H54 (cell line): ENCODE measurements around the gene HIPK3.
"Not testable (repeated sequence)": the region's sequence is repeated elsewhere in the genome, so short reads cannot be mapped to it uniquely, and the experiment has no call there.

Experiments used
- DNase-seq: peaks from one replicate; pipeline ENCODE4 v3.0.0; 2011; ENCODE audit warnings: low spot score, mixed read lengths; ENCODE audit not compliant: insufficient read length
- FAIRE-seq: peaks from 3 replicates; lab custom pipeline; 2011; peaks lifted over from hg19 to GRCh38; lab: Jason Lieb, UNC
- POLR2A ChIP-seq: IDR thresholded peaks from 2 replicates; pipeline ENCODE4 v1.6.1; 2011; ENCODE audit warnings: low read depth, mild to moderate bottlenecking, low read length

The HIPK3 gene

DNA sequence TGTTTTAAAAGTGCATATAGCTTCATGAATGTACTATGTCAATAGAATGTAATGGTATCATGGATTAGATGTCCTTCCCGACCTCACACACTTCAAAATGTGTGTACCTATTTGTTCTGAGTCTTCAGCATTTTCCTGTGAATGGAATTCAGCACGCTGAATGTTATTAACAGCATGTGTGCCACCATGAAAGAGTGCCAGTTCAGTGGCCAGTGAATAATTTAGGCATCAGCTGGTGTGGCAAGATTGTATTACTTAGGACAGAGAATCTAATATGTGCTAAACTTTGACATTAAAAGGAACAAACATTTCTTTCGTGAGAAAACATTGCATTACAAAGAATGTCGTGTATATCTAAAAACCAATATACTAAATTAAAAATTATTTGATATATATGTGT lies 46.4 kb downstream of the HIPK3 start:
- FAIRE-seq (no peak), DNase-seq (no peak)
- TF ChIP-seq POLR2A = no peak

DNA sequence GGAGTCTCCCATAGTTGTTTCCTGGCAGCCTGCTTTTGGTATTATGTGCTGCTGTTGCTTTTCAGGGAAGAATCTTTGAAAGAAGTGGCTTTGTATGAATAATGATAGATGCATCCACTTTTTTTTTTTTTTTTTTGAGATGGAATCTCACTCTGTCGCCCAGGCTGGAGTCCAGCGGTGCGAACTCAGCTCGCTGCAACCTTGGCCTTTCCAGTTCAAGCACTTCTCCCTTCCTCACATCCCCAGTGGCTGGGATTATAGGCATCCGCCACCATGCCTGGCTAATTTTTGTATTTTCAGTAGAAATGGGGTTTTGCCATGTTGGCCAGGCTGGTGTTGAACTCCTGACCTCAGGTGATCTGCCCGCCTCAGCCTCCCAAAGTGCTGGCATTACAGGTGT lies 49.6 kb downstream of the HIPK3 start:
- not testable (repeated sequence) for DNase-seq, FAIRE-seq

DNA sequence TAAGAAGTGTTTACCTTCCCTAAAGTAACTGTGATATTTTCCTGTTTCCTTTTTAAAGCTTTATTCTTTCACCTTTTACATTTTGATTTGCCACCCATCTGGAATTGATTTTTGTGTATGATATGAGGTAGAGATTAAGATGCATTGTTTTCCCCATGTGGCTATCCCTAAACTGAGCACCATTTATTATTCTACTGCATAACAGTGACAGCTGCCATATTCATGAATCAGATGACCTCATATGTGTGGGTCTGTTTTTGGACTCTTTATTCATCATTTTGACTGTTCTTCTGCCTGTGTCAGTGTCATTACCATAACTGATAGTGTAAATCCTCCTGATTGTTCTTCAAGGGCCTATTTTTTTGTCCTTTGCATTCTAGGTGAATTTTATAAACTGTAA lies 50.8 kb downstream of the HIPK3 start:
- TF ChIP-seq POLR2A = no peak
- DNase-seq (no peak), FAIRE-seq (peak; percentile 33)

DNA sequence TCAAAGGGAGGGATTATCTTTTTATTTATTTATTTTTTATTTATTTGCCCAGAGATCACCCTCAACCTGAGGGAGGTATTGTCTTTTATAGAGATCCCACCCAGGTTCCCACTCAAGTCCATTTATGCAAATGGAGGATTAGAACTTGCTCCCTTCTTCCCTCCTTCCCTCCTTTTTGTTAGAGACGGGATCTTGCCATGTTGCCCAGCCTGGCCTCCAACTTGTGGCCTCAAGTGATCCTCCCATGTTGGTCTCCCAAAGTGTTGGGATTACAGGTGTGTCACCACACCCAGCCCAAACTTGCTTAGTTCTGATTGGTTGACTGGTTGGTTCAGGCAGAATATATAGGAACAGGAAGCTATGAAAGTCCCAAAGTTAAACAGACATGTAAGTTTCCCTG lies 51.9 kb downstream of the HIPK3 start:
- FAIRE-seq (no peak), DNase-seq (no peak)
- TF ChIP-seq POLR2A = no peak

DNA sequence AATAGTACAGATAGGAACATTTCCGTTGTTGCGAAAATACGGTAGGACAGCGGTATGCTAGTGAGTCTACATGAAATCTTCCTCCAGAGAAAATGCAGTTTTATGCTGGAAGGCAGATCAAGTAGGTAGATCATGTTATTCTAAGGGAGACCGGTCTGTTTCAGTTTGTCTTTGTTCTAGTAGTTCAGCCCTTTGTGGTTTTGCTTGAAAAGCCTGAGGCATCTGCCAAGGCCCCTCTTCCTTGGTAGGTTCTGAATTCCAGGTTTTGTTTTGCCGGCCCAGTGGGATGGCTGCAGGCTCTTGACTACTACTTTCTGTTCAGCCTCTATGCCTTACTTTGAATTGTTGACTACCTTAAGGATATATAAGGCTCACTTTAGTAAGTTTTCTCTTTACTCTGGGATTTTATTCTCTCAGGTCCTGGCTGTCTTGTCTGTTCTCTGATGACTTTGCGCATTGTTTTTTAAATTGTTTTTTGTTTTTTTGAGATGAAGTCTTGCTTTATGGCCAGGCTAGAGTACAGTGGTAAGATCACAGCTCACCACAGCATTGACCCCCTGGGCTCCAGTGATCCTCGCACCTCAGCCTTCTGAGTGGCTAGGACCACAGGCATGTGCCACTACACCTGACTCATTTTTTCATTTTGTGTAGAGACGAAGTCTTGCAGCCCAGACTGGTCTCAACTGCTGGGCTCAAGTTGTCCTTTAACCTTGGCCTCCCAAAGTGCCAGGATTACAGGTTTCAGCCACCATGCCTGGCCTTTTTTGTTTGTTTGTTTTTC lies 53.7 kb downstream of the HIPK3 start:
- DNase-seq = no peak
- no peak for TF ChIP-seq POLR2A
- FAIRE-seq = peak; percentile 6

DNA sequence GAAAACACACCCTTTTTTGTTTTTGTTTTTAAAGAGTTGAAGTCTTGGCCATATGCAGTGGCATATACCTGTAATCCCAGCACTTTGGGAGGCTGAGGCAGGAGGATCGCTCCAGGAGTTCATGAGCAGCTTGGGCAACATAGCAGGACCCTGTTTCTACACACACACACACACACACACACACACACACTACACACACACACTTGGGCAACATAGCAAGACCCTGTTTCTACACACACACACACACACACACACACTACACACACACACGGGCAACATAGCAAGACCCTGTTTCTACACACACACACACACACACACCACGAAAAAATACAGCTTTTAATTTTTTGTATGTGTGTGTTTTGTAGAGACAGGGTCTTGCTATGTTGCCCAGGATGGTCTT lies 54.5 kb downstream of the HIPK3 start:
- DNase-seq (no peak), FAIRE-seq (no peak)
- no peak for TF ChIP-seq POLR2A

DNA sequence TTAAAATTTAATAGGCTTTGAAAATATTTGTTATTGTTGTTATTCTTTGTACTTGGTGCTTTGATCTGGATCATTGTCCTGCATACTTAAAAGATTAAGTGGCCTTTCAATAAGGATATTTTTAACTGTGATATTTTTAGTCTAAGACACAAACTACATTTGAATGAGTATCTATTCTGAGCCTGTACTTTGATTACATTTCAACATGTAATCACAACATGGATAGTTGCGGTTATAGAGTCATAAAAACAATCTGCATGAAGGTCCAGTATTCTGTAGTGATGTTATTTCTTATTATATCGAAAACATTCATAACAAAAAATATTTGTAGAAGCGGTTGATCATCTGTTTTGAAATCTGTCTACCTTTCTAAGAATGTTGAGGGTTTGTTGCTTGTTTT lies 58.6 kb downstream of the HIPK3 start:
- FAIRE-seq (no peak), DNase-seq (no peak)
- TF ChIP-seq POLR2A = no peak

DNA sequence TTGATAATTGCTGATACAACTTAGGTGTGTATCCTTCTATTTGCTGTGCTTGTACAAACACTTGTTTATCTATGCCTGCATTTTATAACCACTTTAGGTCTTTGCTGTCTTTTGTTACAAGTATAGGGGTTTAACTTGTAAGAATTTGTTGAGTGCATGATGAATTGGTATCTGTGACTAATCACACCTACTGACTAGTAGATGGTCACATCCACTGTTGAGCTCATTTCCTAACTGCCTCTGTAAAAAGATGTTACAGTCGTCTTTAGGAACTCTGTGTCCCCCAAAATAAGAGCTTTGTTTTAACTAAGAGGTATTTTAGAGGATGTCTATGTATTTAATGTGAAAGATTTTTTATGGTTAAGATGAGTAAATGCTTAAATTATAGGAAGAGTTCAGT lies 60.5 kb downstream of the HIPK3 start:
- FAIRE-seq = peak; percentile 88
- no peak for TF ChIP-seq POLR2A
- DNase-seq = peak; percentile 22

DNA sequence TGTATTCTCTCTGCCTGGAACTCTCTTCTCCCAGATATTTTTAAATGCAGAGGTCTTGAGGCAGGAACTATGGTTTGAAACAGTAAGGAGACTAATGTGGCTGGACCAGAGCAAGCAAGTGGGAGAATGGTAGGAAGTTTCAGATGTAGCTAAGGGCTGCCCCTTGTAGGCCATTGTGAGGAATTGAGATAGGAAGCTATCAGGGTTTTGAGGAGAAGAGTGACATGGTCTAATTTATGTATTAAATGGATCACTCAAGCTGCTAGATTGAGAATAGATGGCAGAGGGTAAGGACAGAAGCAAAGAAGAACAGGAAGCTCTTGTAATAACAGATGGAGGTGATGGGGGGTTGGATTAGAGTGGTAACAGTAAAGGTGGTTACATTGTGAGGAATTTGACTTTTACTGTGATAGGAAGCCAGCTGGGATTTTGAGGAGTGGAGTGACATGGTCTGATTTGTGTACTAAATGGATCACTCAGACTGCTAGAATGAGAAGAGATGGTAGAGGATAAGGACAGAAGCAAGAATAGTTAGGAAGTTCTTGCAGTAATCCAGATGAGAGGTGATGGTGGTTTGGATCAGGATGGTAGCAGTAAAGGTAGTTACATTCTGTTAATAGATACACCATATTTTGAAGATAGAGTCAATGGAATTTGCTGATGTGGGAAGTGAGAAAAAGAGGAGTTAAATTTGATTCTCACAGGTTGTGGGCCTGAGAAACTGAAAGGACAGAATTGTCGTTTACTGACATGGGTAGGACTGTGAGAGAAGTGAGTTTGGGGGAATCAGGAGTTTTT lies 63.0 kb downstream of the HIPK3 start:
- no peak for DNase-seq
- TF ChIP-seq POLR2A = no peak
- FAIRE-seq = peak; percentile 11

DNA sequence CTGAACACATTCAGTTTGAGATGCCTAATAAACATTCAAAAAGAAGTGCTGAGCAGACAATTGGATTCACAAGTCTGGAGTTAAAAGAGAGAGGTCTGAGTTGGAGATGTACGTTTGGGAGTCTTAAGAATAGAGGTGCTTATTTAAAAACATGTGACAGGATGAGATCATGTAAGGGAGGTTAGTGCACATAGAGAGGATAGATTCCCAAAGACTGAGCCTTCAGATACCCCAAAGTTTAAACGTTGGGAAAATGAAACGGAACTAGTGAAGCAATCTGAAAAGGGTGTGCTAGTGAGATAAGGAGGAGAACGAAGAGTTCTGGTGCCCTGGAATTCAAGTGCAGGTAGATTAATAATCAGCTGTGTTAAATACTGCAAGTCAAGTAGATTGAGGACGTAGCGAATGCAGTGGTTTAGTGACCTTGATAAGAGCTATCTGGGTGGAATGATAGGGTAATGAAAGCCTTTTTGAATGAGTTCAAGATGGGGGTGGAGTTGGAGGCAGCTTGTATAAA lies 63.7 kb downstream of the HIPK3 start:
- FAIRE-seq = peak; percentile 55
- no peak for DNase-seq
- no peak for TF ChIP-seq POLR2A

DNA sequence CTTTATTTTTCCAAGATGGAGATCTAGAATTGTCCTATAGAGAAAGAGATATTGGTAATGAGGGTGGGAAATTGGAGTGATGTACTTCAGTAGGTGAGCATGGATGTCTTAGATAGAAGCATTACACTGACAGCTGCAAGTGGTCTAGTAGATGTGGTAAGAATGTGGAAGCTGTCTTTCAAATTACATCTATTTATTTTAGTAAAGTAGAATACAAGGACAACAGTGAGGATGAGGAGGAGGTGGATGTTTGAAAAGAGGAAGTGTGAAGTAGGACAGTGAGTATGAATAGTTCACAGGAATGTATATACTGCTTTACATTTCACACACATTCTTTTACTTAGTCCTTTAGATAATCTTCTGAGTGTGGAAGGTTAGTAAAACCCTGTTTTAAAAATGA lies 64.2 kb downstream of the HIPK3 start:
- DNase-seq (no peak), FAIRE-seq (no peak)
- no peak for TF ChIP-seq POLR2A

DNA sequence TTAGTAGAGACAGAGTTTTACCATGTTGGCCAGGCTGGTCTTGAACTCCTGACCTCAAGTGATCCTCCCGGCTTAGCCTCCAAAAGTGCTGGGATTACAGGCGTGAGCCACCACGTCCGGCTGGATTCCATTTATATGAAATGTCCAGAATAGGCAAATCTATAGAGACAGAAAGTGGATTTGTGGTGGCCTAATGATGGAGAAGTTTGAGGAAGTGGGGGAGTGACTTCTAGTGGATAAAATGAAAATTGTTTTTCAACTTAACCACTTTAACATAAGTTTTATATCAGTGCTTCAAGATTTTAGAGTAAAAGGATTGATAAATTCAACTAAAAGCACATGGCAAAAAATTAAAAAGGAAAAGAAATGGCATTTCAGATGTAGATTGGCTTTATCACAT lies 66.2 kb downstream of the HIPK3 start:
- no peak for FAIRE-seq
- no peak for TF ChIP-seq POLR2A
- no peak for DNase-seq

DNA sequence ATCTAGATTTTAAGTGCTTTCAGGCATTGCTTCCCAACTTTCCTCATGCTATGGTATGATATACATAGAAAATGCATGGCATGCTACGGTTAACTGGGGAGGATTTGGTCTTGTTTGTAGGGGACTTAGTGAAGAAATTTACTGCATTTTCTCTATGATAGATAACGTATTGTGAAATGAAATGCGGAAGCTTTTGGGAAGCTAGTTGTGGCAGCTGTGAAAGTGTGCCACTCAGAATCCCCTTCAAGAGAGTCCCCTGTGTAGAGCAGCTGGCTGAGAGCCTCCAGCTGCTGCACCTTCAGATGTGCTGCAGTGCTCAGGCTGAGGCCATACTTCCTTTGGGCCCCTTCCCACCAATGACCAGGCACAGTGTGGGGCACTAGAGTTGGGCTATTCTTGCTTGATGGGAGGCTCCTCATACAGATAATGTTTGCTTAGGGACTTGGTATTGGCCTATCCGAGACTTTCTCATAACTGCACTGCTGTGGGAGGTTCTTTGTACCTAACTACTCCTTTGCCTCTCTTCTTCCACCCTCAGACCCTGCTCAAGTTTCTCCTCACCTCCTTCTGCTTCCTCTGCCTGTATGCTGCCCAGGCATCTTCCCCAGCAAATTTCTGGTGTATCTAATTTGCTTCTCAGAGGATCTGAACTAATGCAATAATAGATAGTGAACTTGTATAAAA lies 67.3 kb downstream of the HIPK3 start:
- FAIRE-seq (no peak), DNase-seq (no peak)
- TF ChIP-seq POLR2A = no peak

DNA sequence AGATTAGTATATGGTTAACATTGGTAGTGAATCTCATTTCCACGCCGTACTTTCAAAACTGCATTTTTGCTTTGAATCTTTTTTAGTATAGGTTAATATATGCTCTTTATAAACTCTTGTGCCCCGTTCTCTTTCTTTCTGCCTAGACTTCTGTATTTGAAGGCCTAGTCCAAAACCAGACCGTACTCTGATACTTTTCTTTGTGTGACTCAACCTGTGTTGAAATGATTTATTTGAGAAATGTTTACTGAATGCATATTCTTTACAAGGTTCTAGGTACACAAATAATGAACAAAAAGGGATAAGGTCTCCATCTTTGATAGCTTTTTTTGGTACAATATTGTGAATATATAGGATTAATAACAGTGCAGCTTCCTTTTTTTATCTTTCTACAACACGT lies 68.3 kb downstream of the HIPK3 start:
- FAIRE-seq (no peak), DNase-seq (no peak)
- no peak for TF ChIP-seq POLR2A
